ENCODE measurements around the gene SV2B.
"Not testable (repeated sequence)": the region's sequence is repeated elsewhere in the genome, so short reads cannot be mapped to it uniquely, and the experiment has no call there.

Gene SV2B

GRCh38 chr15:91099995-91100813 lies at the start of gene SV2B:
Gene SV2B (plus strand): TSS chr15:91100257. CDS start chr15:91226264, 126,007 bp downstream.
- DNase-seq = no peak

GRCh38 chr15:91051248-91051647 lies 48.8 kb upstream of the SV2B start:
- DNase-seq = no peak

GRCh38 chr15:91054816-91055215 lies 45.2 kb upstream of the SV2B start:
- no peak for DNase-seq

- DNase-seq = no peak
Measured at GRCh38 chr15:91055548-91056331, 44.3 kb upstream of the SV2B start.

- no peak for DNase-seq
Measured at GRCh38 chr15:91061230-91061629, 38.8 kb upstream of the SV2B start.

GRCh38 chr15:91061997-91062396 lies 38.1 kb upstream of the SV2B start:
- no peak for DNase-seq

GRCh38 chr15:91065505-91065904 lies 34.6 kb upstream of the SV2B start:
- no peak for DNase-seq

GRCh38 chr15:91067036-91067435 lies 33.0 kb upstream of the SV2B start:
- no peak for DNase-seq

GRCh38 chr15:91068436-91068835 lies 31.6 kb upstream of the SV2B start:
- no peak for DNase-seq

GRCh38 chr15:91068966-91069365 lies 31.1 kb upstream of the SV2B start:
- DNase-seq = no peak

- no peak for DNase-seq
Measured at GRCh38 chr15:91070872-91071271, 29.2 kb upstream of the SV2B start.

GRCh38 chr15:91072161-91072560 lies 27.9 kb upstream of the SV2B start:
- DNase-seq = no peak

- DNase-seq = no peak
Measured at GRCh38 chr15:91073077-91073476, 27.0 kb upstream of the SV2B start.

GRCh38 chr15:91073768-91074167 lies 26.3 kb upstream of the SV2B start:
- DNase-seq = no peak

- DNase-seq = no peak
Measured at GRCh38 chr15:91075739-91076138, 24.3 kb upstream of the SV2B start.

- no peak for DNase-seq
Measured at GRCh38 chr15:91077029-91077428, 23.0 kb upstream of the SV2B start.

- DNase-seq = not testable (repeated sequence)
Measured at GRCh38 chr15:91093866-91094265, 6.2 kb upstream of the SV2B start.

GRCh38 chr15:91098451-91098850 lies 1.6 kb upstream of the SV2B start:
- no peak for DNase-seq

- DNase-seq = no peak
Measured at GRCh38 chr15:91099616-91099994, 452 bp upstream of the SV2B start.

GRCh38 chr15:91100814-91101607 lies 954 bp downstream of the SV2B start:
- no peak for DNase-seq

GRCh38 chr15:91101608-91101920 lies 1.5 kb downstream of the SV2B start:
- DNase-seq = no peak

- DNase-seq = no peak
Measured at GRCh38 chr15:91102546-91103330, 2.7 kb downstream of the SV2B start.

GRCh38 chr15:91104111-91104510 lies 4.1 kb downstream of the SV2B start:
- DNase-seq = no peak

All from T1000 (cell line).